GM12872 (cell line): ENCODE measurements around the gene DAAM2.

Experiments used
- TF ChIP-seq, protein P1 (sequence below): IDR thresholded peaks from 3 replicates; pipeline ENCODE4 v1.5.1; 2011; ENCODE audit warnings: low read depth, mild to moderate bottlenecking, low read length, moderate library complexity; ENCODE audit not compliant: insufficient read depth

Gene DAAM2

DNA sequence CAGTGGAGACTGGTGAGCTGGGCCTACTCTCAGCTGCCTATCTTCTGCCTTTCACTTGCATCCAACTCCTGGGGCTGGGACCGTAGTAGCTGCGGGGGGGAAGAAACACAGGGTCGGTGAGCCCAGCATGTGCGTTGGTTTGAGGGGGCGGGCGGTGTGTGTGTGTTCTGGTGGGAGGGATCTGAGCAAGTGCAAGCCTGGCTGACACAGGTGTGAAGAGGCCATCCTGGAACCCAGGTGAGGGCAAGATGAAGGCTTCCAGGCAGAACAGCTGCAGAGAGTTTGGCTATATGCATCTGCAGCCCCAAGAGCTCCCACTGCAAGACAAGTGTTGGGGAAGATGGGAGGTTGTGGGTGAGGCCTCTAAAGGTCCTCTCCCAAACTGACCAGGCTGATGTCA, 111.5 kb downstream of the DAAM2 start:
- TF ChIP-seq, protein P1, sequence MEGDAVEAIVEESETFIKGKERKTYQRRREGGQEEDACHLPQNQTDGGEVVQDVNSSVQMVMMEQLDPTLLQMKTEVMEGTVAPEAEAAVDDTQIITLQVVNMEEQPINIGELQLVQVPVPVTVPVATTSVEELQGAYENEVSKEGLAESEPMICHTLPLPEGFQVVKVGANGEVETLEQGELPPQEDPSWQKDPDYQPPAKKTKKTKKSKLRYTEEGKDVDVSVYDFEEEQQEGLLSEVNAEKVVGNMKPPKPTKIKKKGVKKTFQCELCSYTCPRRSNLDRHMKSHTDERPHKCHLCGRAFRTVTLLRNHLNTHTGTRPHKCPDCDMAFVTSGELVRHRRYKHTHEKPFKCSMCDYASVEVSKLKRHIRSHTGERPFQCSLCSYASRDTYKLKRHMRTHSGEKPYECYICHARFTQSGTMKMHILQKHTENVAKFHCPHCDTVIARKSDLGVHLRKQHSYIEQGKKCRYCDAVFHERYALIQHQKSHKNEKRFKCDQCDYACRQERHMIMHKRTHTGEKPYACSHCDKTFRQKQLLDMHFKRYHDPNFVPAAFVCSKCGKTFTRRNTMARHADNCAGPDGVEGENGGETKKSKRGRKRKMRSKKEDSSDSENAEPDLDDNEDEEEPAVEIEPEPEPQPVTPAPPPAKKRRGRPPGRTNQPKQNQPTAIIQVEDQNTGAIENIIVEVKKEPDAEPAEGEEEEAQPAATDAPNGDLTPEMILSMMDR = no peak

DNA sequence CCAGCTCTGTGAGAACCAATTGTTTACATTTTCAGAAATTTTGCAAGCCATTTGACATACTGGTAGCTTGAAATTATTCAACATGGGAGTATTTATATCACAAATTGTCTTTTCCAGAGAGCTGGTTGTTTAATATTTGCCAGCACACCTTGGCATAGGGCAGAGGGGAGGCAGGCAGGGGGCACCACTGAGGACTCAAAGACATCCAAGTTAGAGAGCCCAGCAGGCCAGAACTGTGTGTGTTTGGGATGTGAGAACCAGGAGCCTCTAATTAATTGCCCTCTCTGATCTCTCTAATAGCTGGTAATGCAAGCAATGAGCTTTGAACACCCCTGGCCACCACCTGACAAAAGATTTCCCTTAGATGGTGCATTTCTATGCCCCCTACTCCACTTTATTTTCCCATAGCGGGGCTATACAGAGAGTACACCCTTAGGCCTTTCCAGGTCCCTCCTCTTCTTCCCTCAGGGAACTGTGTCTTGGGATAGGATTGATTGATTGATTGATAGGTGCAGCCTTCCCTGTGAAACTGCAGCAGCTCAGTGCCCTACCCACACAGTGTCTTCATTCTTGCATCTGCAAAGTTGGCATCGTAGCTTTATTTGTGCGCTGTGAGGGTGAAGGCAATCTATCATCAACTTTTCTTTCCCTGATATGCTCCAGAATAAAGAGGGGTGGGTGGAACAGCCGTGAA, 112.9 kb downstream of the DAAM2 start:
- TF ChIP-seq, protein P1 = no peak

- TF ChIP-seq, protein P1 = no peak
Measured at GRCh38 chr6:39905640-39905975, 113.4 kb downstream of the DAAM2 start.

GRCh38 chr6:39906318-39906761, 114.2 kb downstream of the DAAM2 start:
- TF ChIP-seq, protein P1 = no peak

- TF ChIP-seq, protein P1 = no peak
Measured at GRCh38 chr6:39907871-39908575, 115.8 kb downstream of the DAAM2 start.

- TF ChIP-seq, protein P1 = no peak
Measured at GRCh38 chr6:39908838-39909583, 116.8 kb downstream of the DAAM2 start.

DNA sequence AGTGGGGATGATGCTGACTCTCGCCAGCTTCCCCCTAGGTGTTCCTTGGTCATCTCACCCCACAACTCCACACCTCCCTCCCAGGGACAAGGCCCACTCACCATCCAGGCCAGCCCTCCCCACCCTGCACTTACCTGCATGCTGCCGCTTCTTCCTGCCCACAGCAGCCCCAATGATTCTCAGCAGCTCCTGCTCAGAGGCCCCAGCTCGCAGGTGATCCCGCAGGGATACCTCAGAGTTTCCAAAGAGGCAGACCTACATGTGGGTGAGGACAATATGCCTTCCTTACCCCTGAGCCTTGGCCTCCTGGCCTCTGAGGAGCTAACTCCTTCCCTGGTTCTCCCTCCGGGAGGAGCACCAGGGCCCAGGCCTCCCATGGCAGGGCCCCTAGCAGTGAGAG, 117.5 kb downstream of the DAAM2 start:
- TF ChIP-seq, protein P1 = no peak
